WERI-Rb-1 (cell line): ENCODE measurements around the gene CCDC124.

ENCODE experiments used
- DNase-seq: peaks from one replicate; pipeline ENCODE4 v3.0.0-alpha.2; 2020
- H3K27ac ChIP-seq: fragments of 250-450 bp; sonication (Bioruptor Pico); 2 replicates; pipeline ENCODE4 v1.5.1; 2020; ENCODE audit warnings: mild to moderate bottlenecking, moderate library complexity
- H3K27me3 ChIP-seq: fragments of 250-450 bp; sonication (Bioruptor Pico); 2 replicates; pipeline ENCODE4 v1.5.1; 2021; ENCODE audit warnings: mild to moderate bottlenecking, low read depth, moderate library complexity; ENCODE audit not compliant: insufficient read depth, severe bottlenecking
- H3K36me3 ChIP-seq: fragments of 250-450 bp; sonication (Bioruptor Pico); 2 replicates; pipeline ENCODE4 v1.5.1; 2020; ENCODE audit warnings: mild to moderate bottlenecking, moderate library complexity
- H3K4me3 ChIP-seq: 2 replicates; pipeline ENCODE4 v1.5.1; 2011; ENCODE audit warnings: low read depth, mild to moderate bottlenecking, control low read depth, low read length
- H3K9me3 ChIP-seq: fragments of 250-450 bp; sonication (Bioruptor Pico); 2 replicates; pipeline ENCODE4 v1.5.1; 2021; ENCODE audit warnings: mild to moderate bottlenecking, moderate library complexity; ENCODE audit not compliant: severe bottlenecking
- TF ChIP-seq, protein P1 (sequence below): IDR thresholded peaks from 2 replicates; pipeline ENCODE4 v1.5.1; 2011; ENCODE audit warnings: low read depth, mild to moderate bottlenecking, control low read depth, inconsistent platforms, low read length

CCDC124 gene

DNA sequence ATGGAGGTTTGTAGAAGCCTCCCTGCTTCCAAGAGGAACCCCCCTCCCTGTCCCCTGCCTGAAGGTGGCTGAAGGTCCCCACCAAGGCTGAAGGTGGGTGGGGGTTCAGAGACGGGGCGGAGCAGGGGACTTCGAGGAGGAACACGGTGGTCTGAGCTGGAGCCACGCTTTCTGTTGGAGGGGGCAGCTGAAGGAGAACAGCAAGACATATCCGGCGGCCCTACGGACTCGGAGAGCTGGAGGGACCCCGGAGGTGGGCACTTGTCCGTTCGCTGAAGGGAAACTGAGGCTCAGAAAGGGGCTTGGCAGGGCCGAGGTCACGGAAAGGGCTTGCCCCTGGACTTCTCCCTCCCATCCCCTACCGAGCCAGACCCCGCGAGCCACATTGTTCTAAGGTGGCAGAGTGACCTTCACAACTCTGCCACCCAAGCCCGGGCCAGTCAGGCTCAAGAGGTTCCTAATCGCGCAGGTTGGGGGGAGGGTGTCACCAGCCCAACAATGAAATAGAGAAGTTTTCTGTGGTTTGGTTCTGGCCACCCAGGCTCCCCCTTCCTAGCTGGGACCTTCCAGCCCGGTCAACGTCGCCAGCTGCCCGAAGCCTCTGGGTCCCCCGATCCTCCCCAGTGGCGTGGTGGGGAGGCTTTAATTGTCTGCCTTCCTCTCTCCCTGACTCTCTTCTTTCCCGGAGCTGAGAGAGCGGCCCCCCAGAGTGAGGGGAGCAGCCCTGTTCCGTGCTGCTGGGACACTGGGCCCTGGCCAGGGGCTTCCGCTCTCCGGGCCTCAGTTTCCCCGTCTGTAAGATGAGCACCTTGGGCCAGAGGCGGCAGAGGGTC, 18.6 kb downstream of the CCDC124 start:
- peak; percentile 38 for DNase-seq

DNA sequence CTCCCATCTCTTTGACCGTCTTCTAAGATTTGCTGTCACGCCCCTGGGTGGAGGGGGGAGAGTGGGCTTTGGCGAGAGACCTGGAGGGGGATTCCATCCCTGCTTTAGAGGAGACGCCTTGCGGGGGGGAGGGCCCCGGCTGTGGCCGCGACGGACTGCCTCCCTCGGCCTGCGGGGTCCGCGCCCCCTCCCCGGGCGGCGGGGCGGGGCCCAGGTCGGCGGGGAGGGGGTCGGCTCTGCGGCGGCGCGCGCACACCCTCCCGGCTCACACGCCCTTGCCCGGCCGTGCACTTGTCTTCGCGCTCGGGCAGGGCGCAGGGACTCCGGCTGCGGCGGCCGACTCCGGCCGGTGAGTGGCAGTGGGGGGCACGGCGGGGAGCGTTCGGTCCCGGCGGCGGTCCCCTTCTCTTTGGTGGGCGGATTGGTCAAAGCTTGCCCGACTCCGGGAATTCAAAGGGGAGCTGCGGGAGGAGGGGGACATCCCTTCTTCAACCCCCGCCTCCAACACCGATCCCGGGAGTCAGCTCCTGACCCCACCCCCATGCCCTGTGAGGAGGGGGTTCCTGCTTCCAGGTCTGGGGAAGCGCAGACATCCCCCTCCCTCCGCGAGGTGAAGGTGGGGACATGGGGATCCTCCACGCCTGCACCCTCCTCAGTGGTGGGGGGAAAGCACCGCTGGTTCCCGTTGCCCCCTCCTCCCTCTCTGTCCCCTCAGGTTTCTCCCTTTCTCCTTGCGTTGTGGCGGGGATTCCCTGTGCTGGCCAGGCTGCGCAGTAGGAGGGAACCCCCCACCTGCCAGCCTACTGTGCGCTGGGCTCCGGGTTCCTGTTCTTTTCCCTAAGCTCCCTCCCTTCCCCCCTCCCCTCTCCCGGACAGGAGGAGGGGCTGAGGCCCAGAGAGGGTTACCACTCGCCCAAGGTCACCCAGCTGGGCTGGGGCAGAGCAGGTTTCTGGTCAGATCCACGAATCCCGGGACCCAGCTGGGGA, 19.5 kb downstream of the CCDC124 start:
- H3K27me3 ChIP-seq = no peaks in the 10 kb centered on the region
- peaks cover 8% of the 10 kb centered on the region for H3K36me3 ChIP-seq
- TF ChIP-seq, protein P1, sequence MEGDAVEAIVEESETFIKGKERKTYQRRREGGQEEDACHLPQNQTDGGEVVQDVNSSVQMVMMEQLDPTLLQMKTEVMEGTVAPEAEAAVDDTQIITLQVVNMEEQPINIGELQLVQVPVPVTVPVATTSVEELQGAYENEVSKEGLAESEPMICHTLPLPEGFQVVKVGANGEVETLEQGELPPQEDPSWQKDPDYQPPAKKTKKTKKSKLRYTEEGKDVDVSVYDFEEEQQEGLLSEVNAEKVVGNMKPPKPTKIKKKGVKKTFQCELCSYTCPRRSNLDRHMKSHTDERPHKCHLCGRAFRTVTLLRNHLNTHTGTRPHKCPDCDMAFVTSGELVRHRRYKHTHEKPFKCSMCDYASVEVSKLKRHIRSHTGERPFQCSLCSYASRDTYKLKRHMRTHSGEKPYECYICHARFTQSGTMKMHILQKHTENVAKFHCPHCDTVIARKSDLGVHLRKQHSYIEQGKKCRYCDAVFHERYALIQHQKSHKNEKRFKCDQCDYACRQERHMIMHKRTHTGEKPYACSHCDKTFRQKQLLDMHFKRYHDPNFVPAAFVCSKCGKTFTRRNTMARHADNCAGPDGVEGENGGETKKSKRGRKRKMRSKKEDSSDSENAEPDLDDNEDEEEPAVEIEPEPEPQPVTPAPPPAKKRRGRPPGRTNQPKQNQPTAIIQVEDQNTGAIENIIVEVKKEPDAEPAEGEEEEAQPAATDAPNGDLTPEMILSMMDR = no peak
- H3K4me3 ChIP-seq = peak overlapping the region; percentile 88
- no peaks in the 10 kb centered on the region for H3K9me3 ChIP-seq
- H3K27ac ChIP-seq = peak overlapping the region; percentile 99
- peak; percentile 82 for DNase-seq

More for the DNA sequence above, 18.6 kb downstream of the CCDC124 start:
- H3K36me3 ChIP-seq = peaks cover 6% of the 10 kb centered on the region
- no peaks in the 10 kb centered on the region for H3K9me3 ChIP-seq
- TF ChIP-seq, protein P1 = no peak
- no peaks in the 10 kb centered on the region for H3K27me3 ChIP-seq
- peak overlapping the region; percentile 99 for H3K27ac ChIP-seq
- peak overlapping the region; percentile 88 for H3K4me3 ChIP-seq

DNA sequence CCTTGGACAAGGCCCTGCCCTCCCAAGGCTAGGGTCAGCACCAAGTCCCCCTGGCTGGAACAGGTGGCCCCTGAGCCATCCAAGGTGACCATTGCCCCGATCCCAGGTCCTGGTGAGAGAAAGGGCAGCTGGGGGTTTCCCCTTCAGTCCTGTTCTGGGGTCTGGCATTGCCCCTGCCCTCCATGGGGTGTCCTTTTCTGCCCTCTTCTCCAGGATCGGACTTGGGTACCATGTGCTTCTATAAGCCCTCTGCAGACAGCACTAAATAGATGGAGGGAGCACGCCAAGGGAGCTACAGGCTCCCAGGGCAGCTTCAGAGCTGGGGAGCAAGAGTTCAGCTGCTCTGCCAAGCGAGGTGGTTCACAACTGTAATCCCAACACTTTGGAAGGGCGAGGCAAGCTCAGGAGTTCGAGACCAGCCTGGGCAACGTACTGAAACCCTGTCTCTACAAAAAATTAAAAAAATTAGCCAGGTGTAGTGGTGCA, 20.5 kb downstream of the CCDC124 start:
- H3K9me3 ChIP-seq = no peaks in the 10 kb centered on the region
- TF ChIP-seq, protein P1 = no peak
- peaks cover 17% of the 10 kb centered on the region for H3K36me3 ChIP-seq
- H3K27me3 ChIP-seq = no peaks in the 10 kb centered on the region
- H3K4me3 ChIP-seq = peak overlapping the region; percentile 88
- no peak for DNase-seq
- peak overlapping the region; percentile 99 for H3K27ac ChIP-seq

DNA sequence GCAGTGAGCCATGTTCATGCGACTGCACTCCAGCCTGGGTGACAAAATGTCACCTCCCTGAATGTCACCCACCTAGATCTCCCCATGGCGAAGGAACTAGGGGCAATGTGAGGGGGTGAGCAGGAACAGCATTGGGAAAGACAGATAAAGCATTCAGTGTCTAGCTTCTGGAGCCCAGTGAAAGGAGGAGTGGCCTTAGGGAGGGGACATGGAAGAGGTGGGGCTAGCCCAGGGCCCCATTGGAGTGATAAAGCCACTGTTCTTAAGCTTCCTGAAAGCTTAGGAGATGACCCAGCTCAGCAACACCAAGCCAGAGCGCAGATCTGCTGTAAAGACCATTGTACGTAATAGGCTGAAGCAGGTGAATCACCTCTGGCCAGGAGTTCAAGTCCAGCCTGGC, 21.1 kb downstream of the CCDC124 start:
- Histone ChIP-seq H3K4me3 (peak overlapping the region; percentile 88; the same call in 1 of the 2 replicates), H3K27me3 (no peaks in the 10 kb centered on the region)
- DNase-seq = peak; percentile 87

DNA sequence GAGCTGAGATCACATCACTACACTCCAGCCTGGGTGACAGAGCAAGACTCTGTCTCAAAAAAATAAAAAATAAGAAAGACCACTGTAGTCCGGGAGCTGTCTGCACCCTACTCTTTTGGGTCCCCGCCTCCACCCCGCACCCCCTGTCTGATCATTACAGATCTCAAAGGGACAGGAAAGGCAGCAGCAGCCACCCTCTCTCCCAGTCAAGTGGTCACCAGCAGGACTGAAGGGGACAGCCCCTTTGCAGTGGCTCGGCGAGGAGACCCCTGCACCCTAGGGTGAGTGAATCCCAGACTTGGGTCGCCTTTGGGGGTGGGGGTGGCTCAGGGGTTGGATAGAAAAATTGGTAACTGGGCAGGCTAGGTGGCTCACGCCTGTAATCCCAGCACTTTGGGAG, 21.6 kb downstream of the CCDC124 start:
- H3K4me3 ChIP-seq = no peak overlapping the region
- DNase-seq = no peak
- no peaks in the 10 kb centered on the region for H3K9me3 ChIP-seq
- peak overlapping the region; percentile 44 for H3K27ac ChIP-seq
- peaks cover 26% of the 10 kb centered on the region for H3K36me3 ChIP-seq
- TF ChIP-seq, protein P1 = no peak
- no peaks in the 10 kb centered on the region for H3K27me3 ChIP-seq

More for the DNA sequence above, 21.1 kb downstream of the CCDC124 start:
- H3K36me3 ChIP-seq = peaks cover 21% of the 10 kb centered on the region
- H3K9me3 ChIP-seq = no peaks in the 10 kb centered on the region
- H3K27ac ChIP-seq = peak overlapping the region; percentile 99
- TF ChIP-seq, protein P1 = no peak
